Heart left ventricle (tissue), 16 donors: ENCODE data around the gene NMRK2. TPM values are rescaled to one million over a fixed set of nuclear protein-coding genes. Genes with fewer than 3 reads are reported as not detected.
A peak's percentile ranks its signal among the peaks of the same experiment; 100 is the strongest.
"Not testable (repeated sequence)": the region's sequence is repeated elsewhere in the genome, so short reads cannot be mapped to it uniquely, and the experiment has no call there.

Source experiments
- ATAC-seq, 4 donors: fragments of 200-7000 bp; cut with Tn5 transposase; one replicate each; pipeline ENCODE4 v1.9.1; 2020 to 2022; ENCODE audit warnings: moderate library complexity in 4 of 4, mild to moderate bottlenecking in 3 of 4, moderate number of reproducible peaks in 1 of 4
- DNase-seq, 5 donors: peaks; one replicate each; pipeline ENCODE4 v3.0.0-alpha.2; 2020
- H3K27ac ChIP-seq, 12 donors: fragments of 200-600 bp; sonication (generic) in 4 of 12; one replicate each; pipeline versions ENCODE4 v1.5.0 to v1.8.0; 2016 to 2022; ENCODE audit warnings: mild to moderate bottlenecking in 2 of 12
- H3K27me3 ChIP-seq, 9 donors: fragments of 200-600 bp; sonication (generic) in 2 of 9; one replicate each; pipeline versions ENCODE4 v1.5.1 to v1.8.0; 2016 to 2022; ENCODE audit warnings: mild to moderate bottlenecking in 3 of 9
- H3K36me3 ChIP-seq, 9 donors: fragments of 200-600 bp; sonication (generic) in 2 of 9; one replicate each; pipeline versions ENCODE4 v1.5.0 to v1.8.0; 2018 to 2022; ENCODE audit warnings: mild to moderate bottlenecking in 2 of 9
- H3K4me1 ChIP-seq, 12 donors: fragments of 200-600 bp; sonication (generic) in 4 of 12; one replicate each; pipeline versions ENCODE4 v1.5.0 to v1.8.0; 2016 to 2022; ENCODE audit warnings: mild to moderate bottlenecking in 3 of 12
- H3K4me3 ChIP-seq, 12 donors: fragments of 200-600 bp; sonication (generic) in 4 of 12; one replicate each; pipeline versions ENCODE4 v1.5.0 to v1.8.0; 2017 to 2022; ENCODE audit warnings: mild to moderate bottlenecking in 9 of 12, moderate library complexity in 4 of 12
- H3K9me3 ChIP-seq, 12 donors: fragments of 200-600 bp; sonication (generic) in 4 of 12; one replicate each; pipeline versions ENCODE4 v1.5.0 to v1.8.0; 2016 to 2022; ENCODE audit warnings: mild to moderate bottlenecking in 1 of 12
- CTCF ChIP-seq, 12 donors: fragments of 200-600 bp; sonication (generic) in 4 of 12; IDR thresholded peaks; one replicate each; pipeline versions ENCODE4 v1.5.0 to v1.8.0; 2018 to 2022; ENCODE audit warnings: antibody characterized with exemption in 12 of 12, mild to moderate bottlenecking in 5 of 12
- POLR2A ChIP-seq, 2 donors: fragments of 450-650 bp; IDR thresholded peaks; one replicate each; pipeline ENCODE4 v1.6.1; 2017; ENCODE audit warnings: antibody characterized with exemption in 2 of 2, mild to moderate bottlenecking in 2 of 2, moderate library complexity in 2 of 2
- WGBS, 4 donors: extraction: QIAGEN DNeasy Blood & Tissue Kit in 2 of 4; methylation state at CpG; one replicate each; pipeline versions ENCODE4 v1.1.5 to v1.1.7; 2013 to 2018; 5-methylcytosine and 5-hydroxymethylcytosine counted together
- intact Hi-C, 10 donors: fragments of 100-400 bp; cut with DNase I; formaldehyde crosslinking; loops; one replicate each; pipeline versions ENCODE4 v1.11.1 to v1.14.2; 2022
- polyA plus RNA-seq, 2 donors: library from polyadenylated mRNA; stranded (reverse); fragments of 200-250 nt; gene quantifications; one replicate each; pipeline ENCODE4 v1.2.3, GENCODE V29; 2013
- total RNA-seq, 9 donors: library from RNA; depleted of rRNA in 2 of 9; stranded (reverse); fragments of >200 nt in 2 of 9; fragmentation: NEBNext Ultra II Directional in 3 of 9; extraction: Animal tissue kit (Norgen Biotek cat#: 25700) in 3 of 9; gene quantifications; one replicate each; pipeline versions ENCODE4 v1.1.0 to v1.2.4, GENCODE V29; 2016 to 2023
- donor health status: ischemic (EF 13 %, LVEDD 7.1; RV severe dilation, severe dysfunction).
- donor health status: healthy with polysubstance abuse.
- donor health status: DM: no; HTN: yes; CAD: no.
- donor health status: DM: no; HTN: no; CAD: no.
- donor health status: ischemic (EF 25% LVEDD 6.9; RV normal size, moderate dysfunction).
- donor health status: ischemic (EF 25% LVEDD 5.7; RV mildly dilated, moderate dysfunction).
- donor health status: healthy.
- donor health status: DM: yes; HTN: yes; CAD: no.
- donor health status: ischemic (EF 35%, LVEDD 5.7; RV mildly dilated, moderate dysfunction).
- donor health status: nonischemic (EF 11% LVEDD 7.7; RV severe dilation, severe dysfunction).
- donor health status: DM: yes; HTN: yes; CAD: no.
- donor health status: PGD.
- donor health status: ischemic (EF 29% LVEDD 5.4; RV normal size, mild dysfunction).
- donor health status: nonischemic (EF 23%, LVEDD 6.1; RV moderate dilation, normal function).

NMRK2 gene
- total and polyA plus RNA-seq, 11 donors = 347 to 2,001 (median 612) TPM

- Histone ChIP-seq H3K4me1 (peaks cover 8 to 50% (median 30%) of the 10 kb centered on the region in 12 donors), H3K9me3 (no peaks in the 10 kb centered on the region), H3K36me3 (peaks cover 6 to 98% (median 93%) of the 10 kb centered on the region in 9 donors), H3K27me3 (no peaks in the 10 kb centered on the region), H3K27ac (peak overlapping the region in 2 of 12 donors; percentile 19 to 100), H3K4me3 (no peak overlapping the region)
- DNase-seq (peak in 1 of 5 donors; percentile 9), ATAC-seq (no peak)
- TF ChIP-seq POLR2A (IDR thresholded peaks at IDR 0.05) = no peak
- TF ChIP-seq CTCF (IDR thresholded peaks at IDR 0.05) = no peak
- intact Hi-C loops = no loop called here
- 86 to 94% (median 91%) methylated on average over 24 to 35 of the region's 35 CpGs for WGBS, 4 donors
These were observed 30.8 kb downstream of the NMRK2 start for GRCh38 chr19:3963458-3964255.

- Histone ChIP-seq H3K36me3 (peaks cover 2 to 91% (median 87%) of the 10 kb centered on the region in 9 donors), H3K27ac (peak overlapping the region in 6 of 12 donors; percentile 12 to 100 (median 84)), H3K4me1 (peaks cover 13 to 57% (median 38%) of the 10 kb centered on the region in 12 donors), H3K27me3 (no peaks in the 10 kb centered on the region), H3K4me3 (no peak overlapping the region), H3K9me3 (no peaks in the 10 kb centered on the region)
- intact Hi-C loops = loop anchor here in 2 of 10 donors (5.0 kb wide), 1 partner anchor 32 kb away; the partner anchor contains the start of gene NMRK2 (in 2 of the 2)
- WGBS, 4 donors = 86 to 91% (median 88%) methylated on average over 49 to 60 of the region's 60 CpGs
- no peak for ATAC-seq
- TF ChIP-seq CTCF (IDR thresholded peaks at IDR 0.05) (no peak), POLR2A (IDR thresholded peaks at IDR 0.05) (no peak)
- peak in 1 of 5 donors; percentile 7 for DNase-seq
These were observed 31.7 kb downstream of the NMRK2 start for GRCh38 chr19:3964256-3965194.

- Histone ChIP-seq H3K27ac (peak overlapping the region in 10 of 12 donors; percentile 84 to 100 (median 98)), H3K27me3 (no peaks in the 10 kb centered on the region), H3K9me3 (no peaks in the 10 kb centered on the region), H3K4me1 (peaks cover 17 to 62% (median 47%) of the 10 kb centered on the region in 12 donors), H3K36me3 (peaks cover 0 to 73% (median 69%) of the 10 kb centered on the region in 9 donors), H3K4me3 (peak overlapping the region in 5 of 12 donors; percentile 2 to 14 (median 4))
- TF ChIP-seq CTCF (IDR thresholded peaks at IDR 0.05) (no peak), POLR2A (IDR thresholded peaks at IDR 0.05) (no peak)
- no peak for ATAC-seq
- WGBS, 4 donors = 64 to 76% (median 65%) methylated on average over 19 to 30 of the region's 30 CpGs
- intact Hi-C loops = loop anchor here in 2 of 10 donors (5.0 kb wide), 1 partner anchor 34 kb away; the partner anchor contains the start of gene NMRK2 (in 2 of the 2)
- DNase-seq = peak in 2 of 5 donors; percentile 19 to 54
These were observed 33.5 kb downstream of the NMRK2 start for GRCh38 chr19:3966051-3967017.

GRCh38 chr19:3967983-3968382, 35.1 kb downstream of the NMRK2 start:
- Histone ChIP-seq H3K4me1 (peaks cover 17 to 57% (median 48%) of the 10 kb centered on the region in 12 donors), H3K36me3 (peaks cover 0 to 61% (median 54%) of the 10 kb centered on the region in 9 donors), H3K4me3 (peak overlapping the region in 9 of 12 donors; percentile 3 to 96 (median 20)), H3K27ac (peak overlapping the region; percentile 54 to 100 (median 98))
- not testable (repeated sequence) for H3K9me3 ChIP-seq, ATAC-seq, H3K27me3 ChIP-seq
- intact Hi-C loops = loop anchor here in 4 of 10 donors (2.0 to 5.0 kb wide), 4 partner anchors 15 to 36 kb away; partner anchors contain the start of genes NMRK2 (in 3 of the 4) and EEF2 (in 1 of the 4)
- 81 to 92% (median 87%) methylated on average over 12 of the region's 12 CpGs for WGBS, 4 donors
- peak in 2 of 5 donors; percentile 10 to 31 for DNase-seq
